H1 (cell line): ENCODE data around the gene GPR68. TPM values are rescaled to one million over a fixed set of nuclear protein-coding genes. Genes with fewer than 3 reads are reported as not detected.

Experiments
- CTCF ChIA-PET: fragments of 300-600 bp; sonication (Branson Sonifier 250); formaldehyde crosslinking; loops from one replicate; lab custom pipeline; 2021; ENCODE audit not compliant: partially characterized antibody; lab: Charles Lee
- POLR2A ChIA-PET: fragments of 300-600 bp; sonication (Branson Sonifier 250); formaldehyde crosslinking; loops from one replicate; lab custom pipeline; 2021; ENCODE audit warnings: inconsistent platforms; ENCODE audit not compliant: partially characterized antibody; lab: Charles Lee
- DNase-seq, 2 experiments: peaks; one replicate each; pipeline versions ENCODE4 v3.0.0 to v3.0.0-alpha.2; 2010 to 2022; ENCODE audit warnings: low spot score in 2 of 2, low read depth in 1 of 2, mixed read lengths in 1 of 2
- FAIRE-seq: peaks from 2 replicates; lab custom pipeline; 2011; peaks lifted over from hg19 to GRCh38; lab: Jason Lieb, UNC
- H2AFZ ChIP-seq: 2 replicates; pipeline ENCODE4 v1.8.1; 2012; ENCODE audit warnings: low read length, inconsistent platforms
- H2AK5ac ChIP-seq: 2 replicates; pipeline ENCODE4 v1.6.1; 2013; ENCODE audit warnings: low read depth, low read length
- H2BK120ac ChIP-seq: replicated peaks from 2 replicates; pipeline ENCODE3; 2013; ENCODE audit warnings: low read depth, low read length, inconsistent platforms
- H2BK12ac ChIP-seq: 2 replicates; pipeline ENCODE4 v1.6.1; 2013; ENCODE audit warnings: low read depth, low read length
- H2BK15ac ChIP-seq: 2 replicates; pipeline ENCODE4 v1.6.1; 2013; ENCODE audit warnings: low read length
- H2BK20ac ChIP-seq: 2 replicates; pipeline ENCODE4 v1.6.1; 2013; ENCODE audit warnings: low read length
- H2BK5ac ChIP-seq: 2 replicates; pipeline ENCODE4 v1.6.1; 2013; ENCODE audit warnings: low read depth, low read length
- H3K14ac ChIP-seq: 2 replicates; pipeline ENCODE4 v1.6.1; 2013; ENCODE audit warnings: inconsistent platforms; ENCODE audit not compliant: insufficient read length
- H3K18ac ChIP-seq: 2 replicates; pipeline ENCODE4 v1.6.1; 2013; ENCODE audit warnings: low read length; ENCODE audit errors: extremely low read depth
- H3K23ac ChIP-seq: 2 replicates; pipeline ENCODE4 v1.6.1; 2013; ENCODE audit warnings: inconsistent platforms; ENCODE audit not compliant: insufficient read length
- H3K23me2 ChIP-seq: 2 replicates; pipeline ENCODE4 v1.6.1; 2013; ENCODE audit warnings: low read depth, low read length
- H3K27ac ChIP-seq: 2 replicates; pipeline ENCODE4 v1.6.1; 2011; ENCODE audit warnings: low read depth, low read length, inconsistent platforms
- H3K27me3 ChIP-seq, 4 experiments: replicated peaks in 1 of 4; 1 replicate in 1 of 4; 2 replicates in 3 of 4; pipeline versions ENCODE4 v1.6.1 to v1.8.1; 2011 to 2013; ENCODE audit warnings: low read length in 3 of 4, mild to moderate bottlenecking in 3 of 4, inconsistent platforms in 2 of 4, mixed read lengths in 2 of 4, moderate library complexity in 1 of 4; ENCODE audit not compliant: control insufficient read depth in 3 of 4, insufficient read depth in 3 of 4; ENCODE audit errors: extremely low read depth in 1 of 4
- H3K36me3 ChIP-seq, 4 experiments: 2 replicates each; pipeline versions ENCODE4 v1.6.1 to v1.8.1; 2011 to 2013; ENCODE audit warnings: mild to moderate bottlenecking in 4 of 4, low read length in 3 of 4, moderate library complexity in 2 of 4, control low read depth in 1 of 4, inconsistent platforms in 1 of 4; ENCODE audit not compliant: insufficient read depth in 4 of 4, control insufficient read depth in 2 of 4
- H3K4ac ChIP-seq: replicated peaks from 2 replicates; pipeline ENCODE3; 2013; ENCODE audit warnings: low read length, low read depth, mixed read lengths, inconsistent platforms; ENCODE audit not compliant: insufficient read length
- H3K4me1 ChIP-seq, 4 experiments: replicated peaks in 1 of 4; 1 replicate in 1 of 4; 2 replicates in 3 of 4; pipeline versions ENCODE4 v1.6.1 to v1.8.1; 2011 to 2013; ENCODE audit warnings: low read length in 3 of 4, inconsistent platforms in 2 of 4, mixed read lengths in 1 of 4; ENCODE audit not compliant: insufficient read depth in 4 of 4, control insufficient read depth in 3 of 4
- H3K4me2 ChIP-seq, 2 experiments: 2 replicates each; pipeline versions ENCODE4 v1.6.1 to v1.8.1; 2011 to 2013; ENCODE audit warnings: low read depth in 2 of 2, low read length in 2 of 2, control low read depth in 1 of 2, inconsistent platforms in 1 of 2, mild to moderate bottlenecking in 1 of 2; ENCODE audit not compliant: insufficient read depth in 1 of 2
- H3K4me3 ChIP-seq, 4 experiments: fragments of 200-600, 300-600 bp in 1 of 4; sonication (generic), shearing (Covaris generic), sonication (Bioruptor Twin) in 1 of 4; 2 replicates each; pipeline versions ENCODE4 v1.5.1 to v1.8.1; 2011 to 2016; ENCODE audit warnings: low read length in 4 of 4, low read depth in 3 of 4, control low read depth in 2 of 4, inconsistent platforms in 2 of 4, mild to moderate bottlenecking in 2 of 4, mixed read lengths in 1 of 4, moderate library complexity in 1 of 4; ENCODE audit not compliant: insufficient read depth in 2 of 4; ENCODE audit errors: extremely low read depth in 1 of 4
- H3K56ac ChIP-seq: replicated peaks from 2 replicates; pipeline ENCODE3; 2013; ENCODE audit warnings: low read depth, mild to moderate bottlenecking, mixed read lengths, low read length, inconsistent platforms; ENCODE audit not compliant: insufficient read length
- H3K79me1 ChIP-seq: 2 replicates; pipeline ENCODE4 v1.6.1; 2013; ENCODE audit warnings: low read depth, low read length, control low read depth
- H3K79me2 ChIP-seq, 2 experiments: 2 replicates each; pipeline versions ENCODE4 v1.6.1 to v1.8.1; 2012 to 2013; ENCODE audit warnings: low read length in 2 of 2, mild to moderate bottlenecking in 2 of 2, inconsistent platforms in 1 of 2; ENCODE audit not compliant: insufficient read depth in 2 of 2, control insufficient read depth in 1 of 2
- H3K9ac ChIP-seq, 4 experiments: replicated peaks in 1 of 4; 1 replicate in 1 of 4; 2 replicates in 3 of 4; pipeline versions ENCODE4 v1.6.1 to v1.8.1; 2011 to 2013; ENCODE audit warnings: low read depth in 3 of 4, low read length in 3 of 4, control low read depth in 2 of 4, mild to moderate bottlenecking in 2 of 4, moderate library complexity in 2 of 4, inconsistent platforms in 1 of 4; ENCODE audit errors: extremely low read depth in 1 of 4
- H3K9me3 ChIP-seq, 2 experiments: 2 replicates each; pipeline versions ENCODE4 v1.6.1 to v1.8.1; 2012 to 2013; ENCODE audit warnings: mild to moderate bottlenecking in 2 of 2, moderate library complexity in 2 of 2, control low read depth in 1 of 2, inconsistent platforms in 1 of 2, low read depth in 1 of 2, low read length in 1 of 2, mixed read lengths in 1 of 2; ENCODE audit not compliant: insufficient read depth in 2 of 2
- H4K20me1 ChIP-seq, 2 experiments: replicated peaks in 1 of 2; 2 replicates each; pipeline versions ENCODE3 to v1.8.1; 2011 to 2013; ENCODE audit warnings: inconsistent platforms in 2 of 2, low read length in 2 of 2, mild to moderate bottlenecking in 1 of 2; ENCODE audit not compliant: insufficient read depth in 2 of 2, control insufficient read depth in 1 of 2
- H4K5ac ChIP-seq: 2 replicates; pipeline ENCODE4 v1.6.1; 2013; ENCODE audit warnings: low read length, low read depth, mixed read lengths, inconsistent platforms; ENCODE audit not compliant: insufficient read length
- H4K8ac ChIP-seq: 2 replicates; pipeline ENCODE4 v1.8.0; 2013; ENCODE audit warnings: mild to moderate bottlenecking, moderate library complexity, low read length, inconsistent platforms; ENCODE audit not compliant: insufficient read depth; ENCODE audit errors: extremely low read depth
- H4K91ac ChIP-seq: replicated peaks from 2 replicates; pipeline ENCODE3; 2013; ENCODE audit warnings: low read length, mixed read lengths, inconsistent platforms; ENCODE audit not compliant: insufficient read length
- HDAC6 ChIP-seq: IDR thresholded peaks from one replicate; pipeline ENCODE4 v1.7.1; 2012; ENCODE audit warnings: low read depth, mild to moderate bottlenecking, inconsistent platforms, low read length, moderate library complexity
- NANOG ChIP-seq: IDR thresholded peaks from 2 replicates; pipeline ENCODE4 v1.6.1; 2011; ENCODE audit warnings: low read length, low read depth, mild to moderate bottlenecking, inconsistent platforms; ENCODE audit not compliant: insufficient read depth, poor library complexity, severe bottlenecking
- WGBS, 2 experiments: shearing (Covaris generic) in 1 of 2; methylation state at CpG; one replicate each; pipeline versions ENCODE4 v1.1.6 to v1.1.7; 2013 to 2015; ENCODE audit warnings: low lambda C conversion rate in 2 of 2, mixed read lengths in 2 of 2, inconsistent platforms in 1 of 2, low coverage in 1 of 2, missing lambda C conversion rate in 1 of 2; ENCODE audit not compliant: insufficient replicate concordance in 2 of 2, insufficient coverage in 1 of 2, insufficient read length in 1 of 2; ENCODE audit errors: extremely low coverage in 1 of 2, missing lambda C conversion rate in 1 of 2; 5-methylcytosine and 5-hydroxymethylcytosine counted together
- polyA plus RNA-seq, 7 experiments: library from polyadenylated mRNA; depleted of rRNA in 3 of 7; stranded (reverse) in 5 of 7; unstranded in 2 of 7; fragments of >200 nt in 5 of 7; fragments of 200-250 nt in 2 of 7; gene quantifications; 1 replicate in 5 of 7; 2 replicates in 1 of 7; 4 replicates in 1 of 7; pipeline versions ENCODE4 v1.2.1 to v1.2.3, GENCODE V29; 2011 to 2013; ENCODE audit warnings: missing spikeins in 2 of 7, mixed read lengths in 2 of 7
- total RNA-seq: library from RNA; stranded (reverse); fragmentation: NEBNext Ultra II Directional; extraction: Animal tissue kit (Norgen Biotek cat#: 25700); gene quantifications from 2 replicates; pipeline ENCODE4 v1.2.1, GENCODE V29; 2021

GPR68 gene
- total and polyA plus RNA-seq, 2 of the 8 experiments (the other 6 are each of a cell fraction or from before 2014, with no cell fraction given): 0.22 to 0.76 TPM

GRCh38 chr14:91237219-91237618 lies 7.3 kb downstream of the GPR68 start:
- Histone ChIP-seq H3K4me2 (no peak overlapping the region), H2BK5ac (no peak overlapping the region), H4K20me1 (no peaks in the 10 kb centered on the region), H3K36me3 (no peaks in the 10 kb centered on the region), H3K23ac (no peak overlapping the region), H3K23me2 (no peaks in the 10 kb centered on the region; the same call in 1 of the 2 replicates), H3K14ac (no peak overlapping the region), H3K27ac (no peak overlapping the region), H3K4ac (no peak overlapping the region), H3K56ac (no peak overlapping the region), H4K5ac (no peak overlapping the region), H4K91ac (no peak overlapping the region), H2AFZ (no peak overlapping the region), H2BK12ac (no peak overlapping the region), H2BK120ac (no peak overlapping the region), H3K4me3 (no peak overlapping the region), H2AK5ac (no peak overlapping the region), H2BK20ac (no peak overlapping the region), H4K8ac (no peak overlapping the region), H3K27me3 (peaks cover 0 to 2% (median 0%) of the 10 kb centered on the region in 4 experiments; a peak in 1 of 7 replicates), H3K9me3 (peaks cover 0 to 5% of the 10 kb centered on the region in 2 experiments; a peak in 1 of 4 replicates), H3K18ac (no peak overlapping the region), H3K9ac (no peak overlapping the region), H3K79me2 (no peaks in the 10 kb centered on the region), H2BK15ac (no peak overlapping the region), H3K79me1 (no peaks in the 10 kb centered on the region), H3K4me1 (no peaks in the 10 kb centered on the region; a peak in 1 of 7 replicates)
- CTCF ChIA-PET: interaction anchor here (1.1 kb wide), 1 partner anchor 16 kb away, joined by 4 read pairs; no protein-coding TSS in a partner anchor
- TF ChIP-seq NANOG (no peak), HDAC6 (no peak)
- FAIRE-seq (no peak), DNase-seq (no peak)
- POLR2A ChIA-PET: interaction anchor here (1.0 to 1.2 kb wide), 2 partner anchors 9 to 44 kb away, joined by 3 read pairs; no protein-coding TSS in a partner anchor
- 87% methylated on average over 7 of the region's 7 CpGs; no CpG with 5 or more reads in 1 of the 2 experiments for WGBS, 2 experiments
